Fibroblast of skin of left quadriceps (primary cell): ENCODE data around the gene DSE.

Source experiments
- DNase-seq, 2 experiments: peaks; one replicate each; pipeline ENCODE4 v3.0.0-alpha.2; 2013; ENCODE audit warnings: low read depth in 2 of 2

Gene DSE

GRCh38 chr6:116445102-116445501 is 74.4 kb downstream of the DSE start:
- DNase-seq = no peak

- DNase-seq = peak in 1 of 2 experiments; percentile 20
Measured at GRCh38 chr6:116446399-116446798, 75.7 kb downstream of the DSE start.

GRCh38 chr6:116447052-116447451 is 76.3 kb downstream of the DSE start:
- no peak for DNase-seq

GRCh38 chr6:116447496-116448011 is 76.8 kb downstream of the DSE start:
- peak; percentile 98 for DNase-seq

- DNase-seq = no peak
Measured at GRCh38 chr6:116449565-116449964, 78.8 kb downstream of the DSE start.

- DNase-seq = no peak
Measured at GRCh38 chr6:116450185-116450710, 79.5 kb downstream of the DSE start.

GRCh38 chr6:116450769-116451740 is 80.3 kb downstream of the DSE start:
- DNase-seq = no peak

- DNase-seq = no peak
Measured at GRCh38 chr6:116451916-116452315, 81.2 kb downstream of the DSE start.

- DNase-seq = no peak
Measured at GRCh38 chr6:116452531-116452930, 81.8 kb downstream of the DSE start.

GRCh38 chr6:116456106-116456505 is 85.4 kb downstream of the DSE start:
- no peak for DNase-seq

GRCh38 chr6:116456927-116457326 is 86.2 kb downstream of the DSE start:
- no peak for DNase-seq

GRCh38 chr6:116458264-116458663 is 87.5 kb downstream of the DSE start:
- DNase-seq = no peak

GRCh38 chr6:116459927-116460326 is 89.2 kb downstream of the DSE start:
- DNase-seq = no peak

- no peak for DNase-seq
Measured at GRCh38 chr6:116461331-116461931, 90.7 kb downstream of the DSE start, which contains the start of gene CALHM6. Gene CALHM6 (plus strand): TSS chr6:116461375. CDS start chr6:116461930, 555 bp downstream.

GRCh38 chr6:116461932-116462885 is 91.5 kb downstream of the DSE start:
- DNase-seq = peak in 1 of 2 experiments; percentile 25

- no peak for DNase-seq
Measured at GRCh38 chr6:116463301-116463700, 92.6 kb downstream of the DSE start.

- no peak for DNase-seq
Measured at GRCh38 chr6:116465246-116465645, 94.5 kb downstream of the DSE start.

- no peak for DNase-seq
Measured at GRCh38 chr6:116467096-116467495, 96.3 kb downstream of the DSE start.

- DNase-seq = no peak
Measured at GRCh38 chr6:116467514-116467913, 96.8 kb downstream of the DSE start.

GRCh38 chr6:116468293-116468692 is 97.5 kb downstream of the DSE start:
- DNase-seq = no peak

- no peak for DNase-seq
Measured at GRCh38 chr6:116471531-116471930, 100.8 kb downstream of the DSE start.
